Medulla oblongata (tissue), 1 donor: ENCODE data around the gene IL15.
"Not testable (repeated sequence)": the region's sequence is repeated elsewhere in the genome, so short reads cannot be mapped to it uniquely, and the experiment has no call there.

Experiments used
- DNase-seq: peaks from one replicate; pipeline ENCODE4 v3.0.0-alpha.2; 2015; ENCODE audit errors: extremely low spot score

IL15 gene

DNA sequence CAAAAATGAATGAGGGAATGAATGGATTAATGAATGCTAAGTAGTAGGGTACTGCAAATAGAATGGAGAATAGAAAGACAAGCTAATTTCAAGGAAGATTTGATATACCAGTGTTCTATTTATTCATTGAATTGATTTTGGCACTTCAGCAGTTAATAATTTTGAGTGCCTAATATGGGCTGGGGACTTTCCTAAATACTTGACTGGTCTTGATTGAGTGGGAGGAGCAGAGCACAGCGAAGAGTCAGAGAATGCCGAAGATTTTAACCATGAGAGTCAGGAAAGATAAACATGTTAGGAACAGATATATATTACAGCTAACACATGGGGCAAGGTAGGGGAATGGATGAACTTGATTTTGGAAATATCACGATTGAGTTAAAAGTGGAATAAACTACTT is 10.6 kb downstream of the IL15 start:
- no peak for DNase-seq

GRCh38 chr4:141647966-141648365 is 11.6 kb downstream of the IL15 start:
- peak; percentile 28 for DNase-seq

GRCh38 chr4:141652161-141652778 is 15.9 kb downstream of the IL15 start:
- peak; percentile 21 for DNase-seq

- DNase-seq: peak; percentile 9
These were observed 17.7 kb downstream of the IL15 start for GRCh38 chr4:141654098-141654497.

DNA sequence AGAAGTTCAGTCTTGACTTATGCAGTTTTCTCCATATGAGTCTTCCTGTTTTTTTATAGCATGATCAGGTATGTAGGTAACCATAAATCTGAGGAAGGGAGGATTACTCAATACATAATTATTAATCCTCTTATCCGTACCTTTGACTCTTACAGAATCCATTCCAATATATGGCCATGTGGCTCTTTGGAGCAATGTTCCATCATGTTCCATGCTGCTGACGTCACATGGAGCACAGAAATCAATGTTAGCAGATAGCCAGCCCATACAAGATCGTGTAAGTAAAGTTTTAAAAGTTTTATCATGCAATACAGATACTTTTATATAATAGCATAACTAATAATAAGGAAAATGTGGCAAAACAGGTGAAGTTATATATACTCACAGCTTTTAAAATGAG is 19.6 kb downstream of the IL15 start:
- no peak for DNase-seq

- no peak for DNase-seq
These were observed 21.3 kb downstream of the IL15 start for GRCh38 chr4:141657550-141658250.

DNA sequence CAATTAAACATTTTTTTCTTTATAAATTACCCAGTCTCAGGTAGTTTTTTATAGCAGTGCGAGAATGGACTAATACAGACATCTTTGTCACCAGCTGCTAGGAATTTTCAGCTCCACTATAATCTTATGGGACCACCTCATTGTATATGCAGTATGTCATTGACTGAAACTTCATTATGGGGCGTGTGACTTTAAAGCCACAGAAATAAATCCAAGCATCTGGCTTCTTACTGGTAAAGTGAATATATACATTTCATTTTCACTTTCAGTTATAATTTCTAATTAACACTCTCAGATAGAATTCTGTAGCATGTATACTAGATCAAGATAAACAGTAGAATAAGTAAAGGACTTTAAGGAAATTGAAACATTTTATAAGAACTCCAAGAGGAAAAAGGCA is 21.9 kb downstream of the IL15 start:
- no peak for DNase-seq

- DNase-seq: no peak
These were observed 23.2 kb downstream of the IL15 start for GRCh38 chr4:141659539-141659938.

- no peak for DNase-seq
These were observed 24.5 kb downstream of the IL15 start for GRCh38 chr4:141660880-141661279.

- no peak for DNase-seq
These were observed 32.0 kb downstream of the IL15 start for GRCh38 chr4:141668200-141668910.

DNA sequence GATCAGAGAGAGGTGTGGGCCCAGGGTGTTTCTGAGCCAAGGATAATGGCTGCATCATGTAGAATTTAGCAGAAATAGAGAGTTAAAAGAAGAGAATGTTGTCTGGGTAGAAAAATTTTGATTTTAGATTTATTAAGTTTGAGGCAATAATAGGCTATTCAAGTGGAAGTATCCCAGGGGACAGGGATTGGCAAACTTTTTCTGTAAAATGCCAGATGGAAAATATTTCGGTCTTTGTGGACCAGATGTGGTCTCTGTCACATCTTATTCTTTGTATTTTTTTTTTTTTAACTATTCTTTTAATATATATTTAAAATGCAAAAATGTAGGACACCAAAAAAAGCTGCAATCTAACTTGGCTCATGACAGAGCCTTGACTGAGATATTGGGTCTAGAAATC is 33.1 kb downstream of the IL15 start:
- no peak for DNase-seq

DNA sequence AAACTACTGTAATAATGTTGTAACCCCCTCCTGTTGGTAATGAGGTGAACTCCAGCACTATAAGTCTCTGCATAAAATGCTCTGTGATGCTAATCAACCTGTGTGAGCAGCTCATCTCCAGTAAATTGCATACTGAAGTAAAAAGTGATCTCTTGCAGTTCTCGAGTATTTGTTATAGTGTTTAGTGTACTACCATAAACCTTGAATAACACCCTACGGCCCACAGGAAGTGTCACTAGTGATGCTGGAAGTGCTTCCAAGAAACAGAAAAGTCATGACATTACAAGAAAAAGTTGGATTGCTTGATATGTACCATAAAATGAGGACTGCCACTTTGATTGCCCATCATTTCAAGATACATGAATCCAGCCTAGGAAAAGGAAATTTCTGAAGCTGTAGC is 39.0 kb downstream of the IL15 start:
- DNase-seq: no peak

- no peak for DNase-seq
These were observed 39.8 kb downstream of the IL15 start for GRCh38 chr4:141676087-141676670.

- DNase-seq: no peak
These were observed 43.7 kb downstream of the IL15 start for GRCh38 chr4:141680060-141680459.

GRCh38 chr4:141684785-141685184 is 48.4 kb downstream of the IL15 start:
- DNase-seq: no peak

DNA sequence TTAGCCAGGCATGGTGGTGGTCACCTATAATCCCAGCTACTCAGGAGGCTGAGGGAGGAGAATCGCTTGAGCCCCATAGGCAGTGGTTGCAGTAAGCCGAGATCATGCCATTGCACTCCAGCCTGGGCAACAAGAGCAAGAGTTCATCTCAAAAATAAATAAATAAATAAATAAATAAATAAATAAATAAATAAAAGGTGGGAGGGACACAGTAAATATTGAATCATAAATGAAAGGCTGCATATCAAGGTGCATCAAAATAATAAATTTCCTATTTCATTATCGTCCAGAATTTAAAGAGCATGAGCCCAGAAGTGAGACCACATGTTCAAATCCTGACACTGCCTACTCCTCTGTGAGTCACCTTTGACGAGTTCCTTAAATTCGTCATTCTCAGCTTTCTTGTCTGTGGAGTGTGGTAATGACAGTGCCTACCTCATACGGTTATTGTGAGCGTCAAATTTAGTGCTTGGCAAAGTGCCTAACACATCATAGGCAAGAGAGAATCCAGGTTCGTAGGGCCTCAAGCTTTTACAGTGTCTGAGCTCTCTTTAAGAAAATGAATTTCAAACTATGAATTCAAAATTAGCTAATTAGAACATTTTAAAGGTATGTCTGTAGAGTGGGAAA is 49.9 kb downstream of the IL15 start:
- DNase-seq: no peak

GRCh38 chr4:141686879-141687278 is 50.5 kb downstream of the IL15 start:
- DNase-seq: peak; percentile 24

DNA sequence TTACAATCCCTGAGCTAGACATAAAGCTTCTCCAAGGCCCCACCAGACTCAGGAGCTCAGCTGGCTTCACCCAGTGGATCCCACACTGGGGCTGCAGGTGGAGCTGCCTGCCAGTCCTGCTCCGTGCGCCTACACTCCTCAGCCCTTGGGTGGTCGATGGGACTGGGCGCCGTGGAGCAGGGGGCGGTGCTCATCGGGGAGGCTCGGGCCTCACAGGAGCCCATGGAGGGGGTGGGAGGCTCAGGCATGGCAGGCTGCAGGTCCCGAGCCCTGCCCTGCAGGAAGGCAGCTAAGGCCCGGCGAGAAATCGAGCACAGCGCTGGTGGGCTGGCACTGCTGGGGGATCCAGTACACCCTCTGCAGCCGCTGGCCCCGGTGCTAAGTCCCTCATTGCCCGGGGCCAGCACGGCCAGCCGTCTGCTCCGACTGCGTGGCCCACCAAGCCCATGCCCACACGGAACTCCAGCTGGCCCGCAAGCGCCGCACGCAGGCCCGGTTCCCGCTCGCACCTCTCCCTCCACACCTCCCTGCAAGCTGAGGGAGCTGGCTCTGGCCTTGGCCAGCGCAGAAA is 53.4 kb downstream of the IL15 start:
- not testable (repeated sequence) for DNase-seq

DNA sequence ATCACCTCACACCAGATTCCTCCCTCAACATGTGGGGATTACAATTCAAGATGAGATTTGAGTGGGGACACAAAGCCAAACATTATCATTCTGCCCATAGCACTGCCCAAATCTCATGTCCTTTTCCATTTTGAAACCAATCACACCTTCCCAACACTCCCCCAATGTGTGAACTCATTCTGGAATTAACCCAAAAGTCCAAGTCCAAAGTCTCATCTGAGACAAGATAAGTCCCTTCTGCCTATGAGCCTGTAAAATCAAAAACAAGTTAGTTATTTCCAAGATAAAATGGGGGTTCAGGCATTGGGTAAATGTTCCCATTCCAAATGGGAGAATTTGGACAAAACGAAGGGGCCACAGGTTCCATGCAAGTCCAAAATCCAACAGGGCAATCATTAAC is 54.9 kb downstream of the IL15 start:
- not testable (repeated sequence) for DNase-seq

DNA sequence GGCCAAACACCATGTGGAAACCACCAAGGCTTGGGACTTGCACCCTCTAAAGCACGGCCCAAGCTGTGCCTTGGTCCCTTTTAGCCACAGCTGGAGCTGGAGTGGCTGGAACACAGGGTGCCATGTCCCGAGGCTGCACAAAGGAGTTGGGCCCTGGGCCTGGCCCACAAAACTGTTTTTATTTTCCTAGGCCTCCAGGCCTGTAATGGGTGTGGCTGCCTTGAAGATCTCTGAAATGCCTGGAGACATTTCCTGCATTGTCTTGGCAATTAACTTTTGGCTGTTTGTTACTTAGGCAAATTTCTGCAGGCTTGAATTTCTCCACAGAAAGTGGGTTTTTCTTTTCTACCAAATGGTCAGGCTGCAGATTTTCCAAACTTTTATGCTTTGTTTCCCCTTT is 55.7 kb downstream of the IL15 start:
- no peak for DNase-seq

DNA sequence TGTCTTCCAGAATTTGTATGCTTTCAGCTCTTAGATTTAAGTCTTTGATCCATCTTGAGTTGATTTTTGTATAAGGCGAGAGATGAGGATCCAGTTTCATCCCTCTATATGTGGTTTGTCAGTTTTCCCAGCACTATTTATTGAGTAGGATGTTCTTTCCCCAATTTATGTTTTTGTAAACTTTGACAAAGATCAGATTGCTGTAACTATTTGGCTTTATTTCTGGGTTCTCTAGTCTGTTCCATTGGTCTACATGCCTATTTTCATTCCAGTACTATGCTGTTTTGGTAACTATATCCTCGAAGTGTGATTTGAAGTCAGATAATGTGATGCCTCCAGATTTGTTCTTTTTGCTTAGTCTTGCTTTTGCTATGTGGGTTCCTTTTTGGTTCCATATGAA is 60.7 kb downstream of the IL15 start:
- DNase-seq: no peak
